Measurements from ENCODE around the gene SPATA46. TPM values are rescaled to one million over a fixed set of nuclear protein-coding genes. Genes with fewer than 3 reads are reported as not detected.

Gene SPATA46
- polyA plus RNA-seq, 1 donor (not counting 4 experiments of a cell fraction or from before 2014, with no cell fraction given): not detected

DNA sequence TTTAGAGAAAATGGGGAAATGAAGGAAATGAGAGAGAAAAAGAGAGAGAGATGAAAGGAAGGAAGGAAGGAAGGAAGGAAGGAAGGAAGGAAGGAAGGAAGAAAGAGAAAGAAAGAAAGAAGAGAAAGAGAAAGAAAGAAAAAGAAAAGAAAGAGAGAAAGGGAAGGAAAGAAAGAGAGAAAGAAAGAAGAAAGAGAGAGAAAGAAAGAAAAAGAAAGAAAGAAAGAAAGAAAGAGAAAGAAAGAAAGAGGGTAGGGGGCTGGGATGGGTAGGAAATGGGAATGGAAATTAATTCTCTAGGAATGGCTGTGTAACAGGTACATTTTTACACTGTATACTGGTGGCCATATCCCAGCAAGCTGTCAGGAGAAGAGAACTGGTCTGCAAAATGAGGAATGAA lies 39.6 kb upstream of the SPATA46 start:
- H3K27me3 ChIP-seq (ENCODE audit: control insufficient read depth, extremely low read depth, insufficient read depth, low read length): no peaks in the 10 kb centered on the region
- DNase-seq (ENCODE audit: low read depth, low spot score): no peak
- no peaks in the 10 kb centered on the region for H3K9me3 ChIP-seq (ENCODE audit: control insufficient read depth, low read depth, low read length)
- no peak overlapping the region for H3K27ac ChIP-seq (ENCODE audit: control insufficient read depth, insufficient read depth, low read length)
- H3K36me3 ChIP-seq (ENCODE audit: control insufficient read depth in 2 of 2, extremely low read depth in 1 of 2, insufficient read depth in 2 of 2, low read length in 2 of 2): no peaks in the 10 kb centered on the region
- H3K9me1 ChIP-seq (ENCODE audit: control insufficient read depth, extremely low read depth, insufficient read depth, low read length): no peaks in the 10 kb centered on the region
- no peaks in the 10 kb centered on the region for H3K4me1 ChIP-seq (ENCODE audit: control insufficient read depth, extremely low read depth, insufficient read depth, low read length)
- H3K4me3 ChIP-seq (ENCODE audit: control insufficient read depth in 2 of 3, extremely low read depth in 1 of 3, insufficient read depth in 2 of 3, low read depth in 1 of 3, low read length in 3 of 3): no peak overlapping the region
- no peak overlapping the region for H3K9ac ChIP-seq (ENCODE audit: control insufficient read depth, extremely low read depth, insufficient read depth, low read length)
- FAIRE-seq: no peak
- TF ChIP-seq EZH2 (IDR thresholded peaks at IDR 0.05; ENCODE audit: low read length): no peak
- TF ChIP-seq, protein P1, sequence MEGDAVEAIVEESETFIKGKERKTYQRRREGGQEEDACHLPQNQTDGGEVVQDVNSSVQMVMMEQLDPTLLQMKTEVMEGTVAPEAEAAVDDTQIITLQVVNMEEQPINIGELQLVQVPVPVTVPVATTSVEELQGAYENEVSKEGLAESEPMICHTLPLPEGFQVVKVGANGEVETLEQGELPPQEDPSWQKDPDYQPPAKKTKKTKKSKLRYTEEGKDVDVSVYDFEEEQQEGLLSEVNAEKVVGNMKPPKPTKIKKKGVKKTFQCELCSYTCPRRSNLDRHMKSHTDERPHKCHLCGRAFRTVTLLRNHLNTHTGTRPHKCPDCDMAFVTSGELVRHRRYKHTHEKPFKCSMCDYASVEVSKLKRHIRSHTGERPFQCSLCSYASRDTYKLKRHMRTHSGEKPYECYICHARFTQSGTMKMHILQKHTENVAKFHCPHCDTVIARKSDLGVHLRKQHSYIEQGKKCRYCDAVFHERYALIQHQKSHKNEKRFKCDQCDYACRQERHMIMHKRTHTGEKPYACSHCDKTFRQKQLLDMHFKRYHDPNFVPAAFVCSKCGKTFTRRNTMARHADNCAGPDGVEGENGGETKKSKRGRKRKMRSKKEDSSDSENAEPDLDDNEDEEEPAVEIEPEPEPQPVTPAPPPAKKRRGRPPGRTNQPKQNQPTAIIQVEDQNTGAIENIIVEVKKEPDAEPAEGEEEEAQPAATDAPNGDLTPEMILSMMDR (optimal IDR thresholded peaks at IDR 0.05 in 1 of 3, IDR thresholded peaks at IDR 0.05 in 1 of 3, conservative IDR thresholded peaks at IDR 0.05 in 1 of 3; ENCODE audit: extremely low read depth in 1 of 3, insufficient read depth in 2 of 3, low read length in 3 of 3): no peak
- no peaks in the 10 kb centered on the region for H3K79me2 ChIP-seq (ENCODE audit: control insufficient read depth, insufficient read depth, low read length)
- no peak overlapping the region for H3K4me2 ChIP-seq (ENCODE audit: control insufficient read depth, extremely low read depth, insufficient read depth, low read depth, low read length)
- no peaks in the 10 kb centered on the region for H4K20me1 ChIP-seq (ENCODE audit: control insufficient read depth, extremely low read depth, insufficient read depth, low read length)
- dilution Hi-C loops (cut with MboI; ENCODE audit: extremely low pct_ligation_motif_present, low sequenced_read_pairs): no loop called here
- no peak overlapping the region for H2AFZ ChIP-seq (ENCODE audit: control insufficient read depth, low read length)

DNA sequence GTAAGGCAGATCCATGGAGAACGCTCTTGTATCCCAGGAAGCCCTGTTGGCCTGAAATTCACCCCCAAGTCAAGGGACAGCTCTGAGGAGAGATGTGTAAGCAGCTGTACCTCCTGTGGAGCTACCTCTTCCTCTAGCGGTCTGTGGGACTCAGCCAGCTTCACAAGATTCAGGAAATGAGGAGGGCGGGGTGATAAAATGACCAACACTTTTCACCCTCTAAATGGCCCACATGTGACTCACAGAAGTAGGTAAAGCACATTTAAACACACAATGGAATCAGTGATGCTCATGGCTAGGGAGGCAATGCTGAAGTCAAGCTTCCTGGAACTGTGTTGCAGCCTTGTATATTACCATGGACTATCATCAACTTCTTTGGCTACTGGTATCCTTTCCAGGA lies 35.3 kb upstream of the SPATA46 start, which contains the start of gene SH2D1B:
Gene SH2D1B, minus strand, starts transcription at position 135 of the 400 bp plus-strand sequence. Its CDS starts 120 bp downstream, at position 15.
- Histone ChIP-seq H3K9ac (ENCODE audit: control insufficient read depth, extremely low read depth, insufficient read depth, low read length) (no peak within 1 kb of the TSS), H3K27ac (ENCODE audit: control insufficient read depth, insufficient read depth, low read length) (no peak within 1 kb of the TSS), H3K9me1 (ENCODE audit: control insufficient read depth, extremely low read depth, insufficient read depth, low read length) (no peaks in the 10 kb centered on the region), H3K79me2 (ENCODE audit: control insufficient read depth, insufficient read depth, low read length) (no peaks in the 10 kb centered on the region), H3K27me3 (ENCODE audit: control insufficient read depth, extremely low read depth, insufficient read depth, low read length) (peaks cover 6% of the 10 kb centered on the region), H3K36me3 (ENCODE audit: control insufficient read depth in 2 of 2, extremely low read depth in 1 of 2, insufficient read depth in 2 of 2, low read length in 2 of 2) (no peaks in the 10 kb centered on the region), H3K4me3 (ENCODE audit: control insufficient read depth in 2 of 3, extremely low read depth in 1 of 3, insufficient read depth in 2 of 3, low read depth in 1 of 3, low read length in 3 of 3) (no peak within 1 kb of the TSS), H3K9me3 (ENCODE audit: control insufficient read depth, low read depth, low read length) (no peaks in the 10 kb centered on the region), H2AFZ (ENCODE audit: control insufficient read depth, low read length) (no peak within 1 kb of the TSS), H4K20me1 (ENCODE audit: control insufficient read depth, extremely low read depth, insufficient read depth, low read length) (no peaks in the 10 kb centered on the region), H3K4me2 (ENCODE audit: control insufficient read depth, extremely low read depth, insufficient read depth, low read depth, low read length) (no peak within 1 kb of the TSS), H3K4me1 (ENCODE audit: control insufficient read depth, extremely low read depth, insufficient read depth, low read length) (no peaks in the 10 kb centered on the region)
- FAIRE-seq (no peak), DNase-seq (ENCODE audit: low read depth, low spot score) (no peak)
- no peak for TF ChIP-seq EZH2 (IDR thresholded peaks at IDR 0.05; ENCODE audit: low read length)
- TF ChIP-seq, protein P1 (optimal IDR thresholded peaks at IDR 0.05 in 1 of 3, IDR thresholded peaks at IDR 0.05 in 1 of 3, conservative IDR thresholded peaks at IDR 0.05 in 1 of 3; ENCODE audit: extremely low read depth in 1 of 3, insufficient read depth in 2 of 3, low read length in 3 of 3): no peak
- dilution Hi-C loops (cut with MboI; ENCODE audit: extremely low pct_ligation_motif_present, low sequenced_read_pairs): no loop called here

Measured in keratinocyte (primary cell).